Stimulated activated CD8-positive, alpha-beta memory T cell treated with anti-CD3 and anti-CD28 coated beads, Interleukin-15, amount 100 ng/mL, for 24 hours (primary cell): ENCODE measurements around the gene SPO11.

ENCODE experiments used
- DNase-seq: peaks from one replicate; pipeline ENCODE4 v3.0.0-alpha.2; 2020; ENCODE audit warnings: low read depth

SPO11 gene

DNA sequence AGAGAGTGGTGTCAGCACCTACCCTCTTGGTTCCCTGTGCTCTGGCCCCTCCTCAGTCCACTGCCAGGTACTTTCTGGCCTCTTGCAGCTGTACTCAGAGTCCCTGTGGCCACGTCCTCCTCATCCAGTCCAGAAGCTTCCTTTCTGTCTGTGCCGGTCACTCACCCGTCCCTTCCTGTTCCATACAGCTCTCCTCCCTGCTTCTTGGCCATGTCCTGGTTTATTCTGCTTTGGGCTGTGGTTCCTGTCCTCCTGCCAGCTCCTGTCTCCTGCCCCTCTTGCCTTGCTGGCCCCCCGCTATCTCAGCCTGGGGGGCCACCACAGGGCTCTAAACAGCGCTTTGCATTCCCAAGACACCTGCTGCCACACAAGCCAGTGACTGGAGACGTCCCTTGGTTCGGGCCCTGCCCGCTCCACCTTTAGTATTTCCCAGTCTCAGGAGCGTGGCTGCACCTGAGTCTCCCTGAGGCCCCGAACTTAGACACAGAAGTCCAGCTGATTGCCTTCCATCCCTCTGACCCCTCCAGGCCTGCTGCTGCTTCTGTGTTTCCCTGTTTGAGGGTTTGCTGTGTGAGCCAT, 46.1 kb downstream of the SPO11 start:
- no peak for DNase-seq

DNA sequence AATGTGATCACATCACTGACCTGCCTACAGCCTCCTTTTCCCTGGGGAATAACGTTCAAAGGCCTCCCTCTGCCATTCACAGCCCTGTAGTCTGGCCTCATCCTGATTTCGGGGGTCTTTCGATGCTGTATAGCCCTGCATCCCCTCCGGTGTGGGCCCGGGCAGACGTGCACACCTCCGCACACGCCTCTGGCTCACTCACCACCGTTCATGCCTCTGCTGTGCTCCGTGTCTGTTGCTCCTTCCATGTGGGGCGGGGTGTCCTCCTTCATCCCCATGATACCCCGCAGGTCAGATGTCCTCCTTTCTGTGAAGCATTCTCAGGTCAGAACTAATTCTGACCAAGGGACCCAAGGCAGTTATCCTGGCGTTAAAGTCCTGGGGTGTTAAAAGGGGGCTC, 47.7 kb downstream of the SPO11 start:
- DNase-seq: no peak

DNA sequence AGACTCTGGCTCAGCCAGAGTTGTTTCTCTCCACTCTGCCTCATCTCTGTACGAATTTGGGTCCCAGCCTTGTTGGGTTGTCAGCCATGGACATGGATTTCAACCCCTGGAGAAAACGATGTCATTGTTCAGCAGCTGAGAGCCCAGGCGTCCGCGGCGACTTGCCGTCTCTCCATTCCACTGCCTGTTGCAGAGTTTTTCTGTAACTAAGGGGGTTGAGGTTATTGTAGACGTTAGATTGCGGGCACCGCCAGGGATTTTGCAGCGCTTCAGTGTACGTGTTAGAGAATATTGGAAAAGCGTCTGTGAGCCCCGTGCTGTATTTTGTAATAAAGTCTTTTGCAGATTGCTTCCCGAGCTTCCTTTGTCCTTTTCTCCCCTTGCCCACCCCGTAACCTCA, 48.5 kb downstream of the SPO11 start:
- no peak for DNase-seq

- DNase-seq: no peak
Observed at GRCh38 chr20:57378646-57379262, 49.2 kb downstream of the SPO11 start.

- DNase-seq: no peak
Observed at GRCh38 chr20:57379263-57379647, 49.7 kb downstream of the SPO11 start.

DNA sequence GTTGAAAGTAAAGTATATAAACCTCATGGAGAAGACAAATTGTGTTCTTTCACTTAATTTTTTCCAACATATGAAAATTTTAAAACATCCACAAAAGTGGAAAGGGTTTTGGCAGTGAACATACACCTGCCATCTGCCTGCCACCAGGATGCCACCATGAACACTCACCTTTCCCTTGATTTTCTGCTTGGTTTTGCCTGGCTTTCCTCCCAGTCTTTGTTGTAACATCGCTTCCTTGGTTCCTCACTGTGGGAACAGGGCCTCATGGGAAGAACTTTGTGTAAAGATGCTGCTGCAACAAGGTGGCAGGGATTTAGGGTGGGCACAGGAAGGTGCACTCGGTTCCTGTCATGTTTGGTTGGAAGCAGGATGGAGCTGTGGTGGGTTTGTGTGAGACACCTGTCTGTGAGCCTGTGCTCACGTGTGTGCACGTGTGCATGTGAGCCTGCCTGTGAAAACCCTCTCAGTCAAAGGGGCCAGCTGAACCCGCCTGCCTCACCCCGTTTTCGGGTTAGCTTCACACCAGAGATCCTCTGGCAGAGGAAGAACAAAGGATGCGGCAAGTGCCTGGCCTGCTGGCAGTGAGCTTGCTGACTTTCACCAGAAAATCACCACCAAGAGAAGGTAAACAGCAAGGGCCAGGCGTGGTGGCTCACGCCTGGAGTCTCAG, 50.6 kb downstream of the SPO11 start:
- no peak for DNase-seq

GRCh38 chr20:57381596-57382503, 52.2 kb downstream of the SPO11 start:
- DNase-seq: peak; percentile 68

DNA sequence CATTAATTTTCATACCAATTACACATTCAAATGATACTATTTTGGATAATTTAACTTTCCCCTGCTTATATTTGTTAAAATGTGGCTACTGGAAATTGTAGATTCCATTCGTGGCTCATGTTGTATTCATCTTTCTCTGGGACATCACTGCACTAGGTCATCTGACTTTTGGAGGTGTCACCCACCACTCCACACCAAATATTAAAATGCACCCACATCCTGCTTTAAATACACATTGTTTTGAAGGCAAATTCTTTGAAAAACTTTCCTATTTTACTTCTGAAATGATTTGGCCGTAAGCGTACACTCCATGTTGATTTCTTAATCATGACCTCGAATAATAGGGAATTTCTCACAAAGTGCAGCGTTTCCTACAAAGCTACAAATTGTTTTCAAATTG, 52.9 kb downstream of the SPO11 start:
- no peak for DNase-seq

DNA sequence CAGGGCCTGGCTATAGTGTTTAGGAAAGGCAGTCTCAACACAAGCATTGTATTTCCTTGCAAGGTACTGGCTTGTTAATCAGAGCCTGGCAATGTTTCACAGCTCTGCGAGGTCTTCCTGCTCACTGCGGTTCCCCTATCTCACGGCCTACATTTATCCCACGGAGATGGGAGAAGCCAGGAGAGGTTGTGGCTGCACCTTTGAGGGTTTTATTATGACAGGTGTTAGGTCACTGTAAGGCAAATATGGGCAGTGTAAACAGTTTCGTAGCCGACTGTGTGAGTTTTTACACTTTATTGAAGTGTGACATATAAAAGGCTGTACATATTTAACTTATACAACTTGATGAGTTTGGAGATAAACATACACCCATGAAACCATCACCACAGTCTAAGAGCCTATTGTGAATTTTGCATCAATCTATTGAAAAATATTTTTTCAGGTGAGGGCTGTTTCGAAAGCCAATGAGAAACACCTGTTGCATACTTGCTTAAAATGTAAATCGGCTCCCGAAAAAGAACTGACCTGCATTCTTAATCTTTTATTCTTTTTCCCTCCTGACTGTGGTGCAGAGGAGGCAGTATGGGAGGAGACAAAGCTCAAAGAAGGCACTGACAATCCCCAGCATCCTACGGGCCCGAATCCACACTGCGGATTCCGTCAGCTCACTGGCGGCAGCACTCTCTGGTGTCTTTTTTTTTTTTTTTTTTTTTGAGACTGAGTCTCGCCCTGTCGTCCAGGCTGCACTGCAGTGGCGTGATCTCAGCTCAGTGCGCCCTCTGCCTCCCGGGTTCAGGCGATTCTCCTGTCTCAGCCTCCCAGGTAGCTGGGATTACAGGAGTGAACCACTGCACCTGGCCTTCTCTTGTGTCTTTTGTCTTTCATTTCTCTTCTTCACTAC, 54.1 kb downstream of the SPO11 start:
- DNase-seq: no peak

- DNase-seq: no peak
Observed at GRCh38 chr20:57384486-57384885, 54.9 kb downstream of the SPO11 start.

DNA sequence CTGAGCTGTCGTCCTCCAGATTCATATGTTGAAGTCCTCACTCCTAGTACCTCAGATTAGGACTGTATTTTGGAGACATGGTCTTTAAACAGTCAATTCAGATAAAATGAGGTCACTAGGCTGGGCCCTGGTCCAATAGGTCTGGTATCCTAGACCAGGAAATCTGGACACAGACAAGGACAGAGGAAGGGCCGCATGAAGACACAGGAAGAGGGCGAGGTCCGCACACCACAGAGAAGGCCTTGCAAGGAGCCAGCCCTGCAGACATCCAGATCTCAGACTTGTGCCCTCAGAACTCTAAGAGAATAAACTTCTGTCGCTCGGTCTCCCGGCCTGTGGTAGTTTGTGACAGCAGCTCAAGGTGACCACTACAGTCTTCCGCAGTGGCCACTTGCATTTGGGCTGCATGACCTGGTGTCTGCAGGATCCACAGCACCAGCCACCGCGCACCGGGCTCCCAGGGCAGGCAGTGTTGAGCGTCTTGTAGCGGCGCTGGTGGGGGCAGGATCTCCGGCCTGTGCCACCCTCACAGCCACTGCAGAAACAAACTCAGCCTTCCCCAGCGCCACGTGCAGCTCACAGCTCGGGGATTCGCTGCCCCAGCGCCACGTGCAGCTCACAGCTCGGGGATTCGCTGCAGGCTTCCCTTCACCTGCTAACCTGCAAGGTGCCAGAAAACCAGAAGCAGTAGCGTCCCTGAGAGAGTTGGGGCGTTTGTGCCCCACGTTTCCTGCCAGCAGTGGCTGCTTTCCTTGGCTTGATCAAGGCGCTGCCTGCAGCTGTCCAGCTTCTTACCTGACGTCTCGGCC, 55.6 kb downstream of the SPO11 start:
- no peak for DNase-seq

GRCh38 chr20:57385940-57386339, 56.3 kb downstream of the SPO11 start:
- DNase-seq: no peak

DNA sequence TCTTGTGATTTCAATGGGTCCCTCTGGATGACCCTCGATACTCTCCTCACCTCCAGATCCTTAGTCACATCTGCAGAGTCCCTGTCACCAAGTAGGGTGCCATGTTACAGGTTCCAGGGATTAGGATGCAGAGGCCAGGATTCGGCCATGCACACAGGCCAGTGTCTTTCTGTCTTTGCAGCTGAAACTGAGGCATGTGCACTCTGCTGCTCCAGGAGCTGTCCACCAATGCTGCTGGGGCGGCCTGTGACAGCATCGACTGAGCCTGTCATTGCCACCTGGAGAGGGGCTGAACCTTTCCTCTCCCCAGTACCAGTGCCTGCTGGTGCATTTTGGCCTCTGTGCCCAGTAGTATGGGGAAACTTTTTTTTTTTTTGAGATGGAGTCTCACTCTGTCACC, 57.2 kb downstream of the SPO11 start:
- no peak for DNase-seq

DNA sequence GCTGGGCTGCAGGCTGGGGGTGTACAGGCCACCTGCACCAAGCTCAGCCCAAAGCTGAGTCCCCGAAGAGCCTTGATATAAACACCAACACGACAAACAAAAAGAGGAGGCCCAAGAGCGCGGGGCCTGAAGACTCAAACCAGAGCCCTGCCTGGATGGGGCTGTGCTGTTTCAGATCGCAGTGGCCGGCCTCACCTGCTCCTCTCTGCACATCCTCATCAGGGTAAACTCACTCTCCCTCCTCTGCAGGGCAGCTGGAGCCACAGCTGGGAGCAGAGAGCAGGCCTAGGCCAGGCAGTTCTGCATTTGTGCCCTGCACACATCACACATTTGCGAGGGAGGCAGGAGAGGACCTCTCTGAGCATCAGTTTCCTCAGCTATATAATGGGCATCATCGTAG, 57.9 kb downstream of the SPO11 start:
- DNase-seq: no peak

GRCh38 chr20:57387945-57388371, 58.4 kb downstream of the SPO11 start:
- DNase-seq: no peak

DNA sequence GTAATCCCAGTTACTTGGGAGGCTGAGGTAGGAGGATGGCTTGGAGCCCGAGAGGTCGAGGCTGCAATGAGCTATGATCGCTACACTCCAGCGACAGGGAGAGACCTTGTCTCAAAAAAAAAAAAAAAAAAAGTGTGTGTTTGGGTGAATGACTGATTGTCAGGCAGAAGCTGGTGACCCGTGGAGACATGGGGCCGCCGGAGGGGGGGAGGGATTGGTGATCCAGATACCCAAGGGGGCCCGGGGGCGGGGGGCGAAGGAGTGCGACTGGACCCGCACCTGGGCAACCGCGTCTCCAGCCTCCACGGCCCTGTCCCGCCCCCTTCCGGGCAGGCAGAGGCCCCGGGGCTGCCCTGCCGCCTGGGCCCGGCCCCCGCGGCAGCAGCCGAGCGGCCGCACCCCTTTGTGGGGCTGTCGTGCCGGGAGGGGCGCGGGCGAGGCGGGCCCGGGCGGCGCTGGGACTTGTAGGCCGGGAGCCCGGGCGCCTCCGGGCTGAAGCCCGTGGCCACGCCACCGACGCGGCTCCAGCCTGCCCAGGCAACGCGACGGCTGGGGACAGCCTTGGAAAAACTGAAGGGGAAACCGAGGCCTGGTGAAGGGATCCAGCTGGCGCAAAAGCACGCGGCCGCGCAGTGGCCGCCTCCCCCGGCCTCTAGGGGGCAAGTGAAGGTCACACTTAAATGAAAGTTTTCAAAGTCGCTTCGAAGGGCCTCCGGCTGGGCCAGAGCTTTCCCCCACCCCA, 59.5 kb downstream of the SPO11 start:
- DNase-seq: no peak

DNA sequence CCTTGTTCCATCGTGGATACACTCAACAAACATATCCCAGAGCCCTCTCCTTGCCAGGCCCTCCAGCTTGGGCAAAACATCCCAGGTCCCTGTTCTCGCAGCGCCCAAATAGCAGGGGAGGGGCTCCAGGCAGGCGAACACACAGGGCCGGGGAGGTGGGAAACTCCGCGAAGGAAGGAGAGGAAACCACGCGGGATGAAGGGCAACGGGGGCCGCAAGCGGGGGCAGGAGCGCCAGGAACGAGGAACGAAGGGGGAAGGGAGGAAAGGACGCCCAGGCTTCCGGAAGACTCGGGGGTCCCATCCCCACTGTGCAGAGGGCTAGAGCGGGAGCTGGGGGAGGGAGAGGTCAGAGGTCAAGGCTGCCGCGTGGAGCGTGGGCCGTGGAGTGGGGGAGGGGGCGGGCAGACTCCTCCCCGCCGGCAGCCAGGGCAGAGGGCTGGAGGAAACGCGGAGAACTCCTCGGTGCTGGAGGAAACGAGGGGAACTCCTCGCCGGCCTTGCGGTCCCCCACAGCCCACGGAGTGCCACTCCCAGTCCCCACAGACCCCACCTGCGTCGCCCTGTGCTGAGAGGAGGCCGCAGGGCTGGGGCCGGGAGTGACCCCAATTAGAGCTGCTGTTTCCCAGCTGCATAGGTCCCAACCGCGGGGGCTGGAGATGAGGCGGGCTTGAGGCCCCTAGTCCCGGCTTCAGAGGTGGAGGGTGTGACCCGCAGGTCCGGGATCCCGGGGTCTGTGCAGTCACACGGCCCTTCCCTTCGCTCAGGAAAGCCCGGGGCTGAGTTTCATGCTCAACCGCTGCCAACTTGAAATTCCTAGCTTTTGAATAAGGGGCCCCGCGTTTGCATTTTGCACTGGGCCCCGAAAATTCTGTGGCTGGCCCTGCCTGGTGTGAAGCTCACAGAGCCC, 60.3 kb downstream of the SPO11 start:
- peak; percentile 52 for DNase-seq

DNA sequence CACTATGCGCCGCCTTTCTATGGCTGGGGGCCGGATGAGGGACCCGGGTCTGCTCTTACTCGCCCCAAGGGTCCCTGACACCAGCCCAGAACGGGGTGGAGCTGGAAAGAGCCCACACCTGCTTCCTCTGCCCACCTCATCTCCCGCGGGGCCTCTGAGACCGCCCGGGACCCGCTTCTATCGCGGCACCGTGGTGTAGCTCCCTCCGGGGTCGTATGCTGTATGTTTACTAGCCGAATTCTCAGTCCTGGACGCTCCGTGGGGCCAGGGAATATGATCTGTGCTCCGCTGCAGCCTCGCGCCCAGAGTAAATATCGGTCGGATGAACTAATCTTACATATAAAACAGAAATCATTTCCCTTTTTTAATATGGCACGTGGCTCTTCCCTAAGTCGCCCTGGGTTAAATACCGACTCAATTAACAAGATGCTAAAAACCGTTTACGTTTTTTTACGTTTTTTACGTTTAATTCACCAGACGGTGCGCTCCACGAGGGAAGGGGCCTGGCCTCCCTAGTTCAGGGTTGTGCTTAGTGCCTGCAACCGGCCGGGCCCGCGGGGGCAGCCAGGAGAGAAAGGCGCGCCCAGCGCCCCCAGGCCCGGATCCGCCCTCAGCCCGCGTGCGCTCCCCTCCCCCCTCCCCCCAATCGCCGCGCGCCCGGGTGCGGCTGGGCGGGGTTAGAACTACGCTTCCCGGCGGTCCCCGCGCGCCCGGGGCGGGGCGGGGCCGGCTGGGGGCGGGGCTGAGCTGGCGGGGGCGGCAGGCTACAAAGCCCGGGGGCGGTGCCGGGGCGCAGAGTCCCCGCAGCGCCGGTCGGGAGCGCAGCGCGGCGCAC, 61.2 kb downstream of the SPO11 start, which contains the start of gene RBM38:
TSS of gene RBM38 (plus strand) at position 793 of the 835 bp plus-strand sequence. CDS start 186 bp downstream, outside the sequence.
- DNase-seq: peak; percentile 73
